ENCODE results near the gene PLAC9.
A peak's percentile ranks its signal among the peaks of the same experiment; 100 is the strongest.

PLAC9 gene

DNA sequence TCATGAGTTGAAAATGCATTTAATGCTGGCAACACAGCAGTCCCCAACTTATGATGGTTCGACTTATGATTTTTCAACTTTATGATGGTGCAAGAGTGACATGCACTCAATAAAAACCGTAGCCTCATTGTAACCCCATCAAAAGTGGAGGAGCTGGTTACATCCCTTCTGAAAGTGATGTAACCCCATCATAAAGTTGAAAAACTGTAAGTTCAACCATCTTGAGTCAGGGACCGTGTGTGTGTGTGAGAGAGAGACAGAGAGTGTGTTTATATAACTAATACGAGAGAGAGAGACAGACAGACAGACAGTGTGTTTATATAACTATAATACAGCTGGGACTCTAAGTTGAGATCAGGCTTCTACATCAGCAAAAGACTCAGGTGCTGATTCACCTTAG lies 51.8 kb downstream of the PLAC9 start:
- DNase-seq (ENCODE audit: low spot score), result no peak

DNA sequence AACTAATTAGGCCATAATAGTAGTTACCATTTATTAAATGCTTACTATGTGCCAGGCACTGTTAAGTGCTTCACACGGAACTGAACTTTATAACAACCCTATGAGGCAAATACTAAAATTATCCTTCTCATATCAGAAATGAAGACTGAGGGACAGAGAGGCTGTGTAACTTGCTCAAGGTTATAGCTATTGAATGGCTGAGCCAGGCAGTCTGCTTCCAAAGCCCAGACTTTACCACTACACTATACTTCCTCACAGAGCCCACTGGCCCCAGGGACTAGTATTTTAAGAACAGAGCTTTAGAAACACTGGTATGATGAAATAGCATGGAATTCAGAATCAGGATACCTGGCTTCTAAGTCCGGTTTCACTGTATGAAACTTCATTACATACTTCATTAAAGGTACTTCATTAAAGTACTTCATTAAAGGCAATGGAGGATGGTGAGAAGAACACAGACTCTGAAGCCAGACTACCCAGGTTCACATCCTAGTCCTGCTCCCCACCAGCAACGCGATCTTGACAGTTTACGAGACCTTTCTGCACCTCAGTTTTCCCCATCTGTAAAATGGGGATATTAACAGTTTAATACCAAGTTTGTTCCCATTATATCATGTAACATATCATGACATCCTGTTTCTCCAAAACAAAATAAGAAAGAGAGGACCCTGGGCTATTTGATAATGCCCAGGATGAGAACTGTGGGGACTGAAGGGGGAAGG lies 53.2 kb downstream of the PLAC9 start:
- DNase-seq (ENCODE audit: low spot score), result no peak

DNA sequence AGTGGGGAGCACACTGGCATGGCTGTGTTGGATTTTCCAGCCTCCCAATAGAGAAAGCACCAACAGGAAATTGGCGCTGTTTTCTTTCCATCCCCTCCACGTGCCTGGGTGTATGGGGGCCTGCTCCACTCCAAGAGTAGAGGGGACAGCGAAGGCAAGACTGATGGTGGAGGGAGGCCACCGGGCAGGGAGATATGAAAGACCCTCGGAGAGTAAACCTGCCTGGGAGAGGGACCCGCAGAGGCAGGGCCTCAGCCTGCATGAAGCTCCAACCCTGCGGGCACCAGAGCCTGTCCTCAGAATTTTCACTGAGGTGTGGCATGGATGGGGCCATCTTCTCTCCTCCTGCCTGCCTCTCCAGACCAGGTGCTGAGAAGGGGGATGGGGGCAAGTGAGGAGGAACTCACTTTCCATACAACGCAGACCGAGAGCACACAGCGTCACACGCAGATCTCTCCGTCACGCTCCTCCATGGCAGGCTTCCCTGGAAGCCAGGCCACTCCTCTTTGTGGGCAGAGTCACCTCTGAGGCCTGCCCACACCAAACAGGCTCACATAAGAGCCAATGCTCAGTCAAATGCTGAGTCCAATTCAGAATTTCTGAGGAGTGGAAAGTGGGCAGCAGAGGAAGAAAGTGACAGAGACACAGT lies 54.0 kb downstream of the PLAC9 start:
- peak; percentile 23 for DNase-seq (ENCODE audit: low spot score)

DNA sequence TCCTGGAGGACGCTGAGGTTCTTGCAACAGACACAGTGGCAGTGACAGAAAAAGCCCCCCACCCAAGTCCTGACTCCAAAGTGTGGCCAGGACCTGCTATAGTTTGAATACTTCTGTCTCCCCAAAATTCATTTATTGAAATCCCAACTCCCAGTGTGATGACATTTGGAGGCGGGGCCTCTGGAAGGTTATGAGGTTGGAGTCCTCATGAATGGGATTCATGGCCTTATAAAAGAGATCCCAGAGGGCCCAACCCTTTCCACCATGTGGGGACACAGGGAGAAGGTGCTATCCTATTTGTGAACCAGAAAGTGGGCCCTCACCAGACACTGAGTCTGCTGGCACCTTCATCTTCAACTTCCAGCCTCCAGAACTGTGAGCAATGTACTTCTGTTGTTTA lies 54.5 kb downstream of the PLAC9 start:
- no peak for DNase-seq (ENCODE audit: low spot score)

DNA sequence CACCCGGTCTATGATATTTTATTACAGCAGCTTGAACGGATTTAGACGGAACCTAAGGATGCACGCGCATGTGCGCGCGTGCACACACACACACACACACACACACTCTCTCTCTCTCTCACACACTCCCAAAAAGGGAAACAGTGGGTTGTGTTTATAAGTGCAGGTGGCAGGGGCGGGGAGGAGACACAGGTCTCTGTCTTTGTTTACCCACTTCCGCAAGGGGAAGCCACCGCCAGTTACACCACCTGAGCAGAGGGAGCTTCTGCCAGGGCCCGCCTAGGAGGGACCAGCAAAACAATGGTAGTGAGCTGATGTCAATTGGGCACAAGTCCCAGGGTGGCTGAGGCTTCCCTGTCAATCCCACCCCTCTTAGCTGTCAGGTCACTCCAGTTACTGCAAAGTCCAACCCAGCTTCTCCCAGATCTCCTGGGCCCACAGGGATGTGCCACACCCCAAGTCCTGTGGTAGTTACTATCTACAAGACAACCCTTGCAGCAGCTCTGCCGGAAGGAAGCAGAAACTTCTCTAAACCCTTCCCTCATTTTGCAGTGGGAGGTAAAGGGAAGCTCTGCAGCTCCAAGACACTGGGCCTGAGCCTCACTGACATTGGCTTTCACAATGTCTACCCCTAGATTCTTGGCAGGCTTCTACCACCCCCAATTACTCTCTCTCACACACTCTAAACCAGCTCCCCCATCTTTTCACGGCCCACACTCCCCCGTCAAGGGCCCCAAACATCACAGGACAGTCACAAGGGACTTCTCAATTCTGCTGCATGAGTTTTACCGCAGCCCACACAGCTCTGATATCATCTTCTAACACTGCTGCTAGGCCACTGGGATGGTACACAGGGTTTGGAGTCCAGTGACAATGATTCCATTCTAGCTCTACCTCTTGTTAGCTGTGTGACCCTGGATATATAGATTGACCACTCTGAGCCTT lies 55.2 kb downstream of the PLAC9 start:
- DNase-seq (ENCODE audit: low spot score), result no peak

DNA sequence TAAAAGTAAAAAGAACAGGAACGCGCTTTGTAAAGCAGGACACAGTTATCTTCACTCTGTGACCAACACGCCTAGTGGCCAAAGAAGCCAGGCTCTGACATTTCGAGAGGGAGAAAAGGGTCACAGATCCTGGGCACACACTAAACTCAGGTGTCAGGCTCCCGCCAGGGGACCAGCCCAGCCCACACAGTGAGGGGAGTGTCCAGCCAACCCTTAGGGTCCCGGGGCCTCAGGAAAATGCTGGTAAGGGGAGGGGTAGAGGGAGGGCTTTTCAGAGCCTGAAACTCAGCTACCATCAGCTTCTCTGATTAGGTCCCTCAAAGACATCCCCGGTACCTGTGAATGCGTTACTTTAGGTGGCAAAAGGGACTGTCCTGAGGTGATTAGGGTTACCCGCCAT lies 56.2 kb downstream of the PLAC9 start:
- no peak for DNase-seq (ENCODE audit: low spot score)

DNA sequence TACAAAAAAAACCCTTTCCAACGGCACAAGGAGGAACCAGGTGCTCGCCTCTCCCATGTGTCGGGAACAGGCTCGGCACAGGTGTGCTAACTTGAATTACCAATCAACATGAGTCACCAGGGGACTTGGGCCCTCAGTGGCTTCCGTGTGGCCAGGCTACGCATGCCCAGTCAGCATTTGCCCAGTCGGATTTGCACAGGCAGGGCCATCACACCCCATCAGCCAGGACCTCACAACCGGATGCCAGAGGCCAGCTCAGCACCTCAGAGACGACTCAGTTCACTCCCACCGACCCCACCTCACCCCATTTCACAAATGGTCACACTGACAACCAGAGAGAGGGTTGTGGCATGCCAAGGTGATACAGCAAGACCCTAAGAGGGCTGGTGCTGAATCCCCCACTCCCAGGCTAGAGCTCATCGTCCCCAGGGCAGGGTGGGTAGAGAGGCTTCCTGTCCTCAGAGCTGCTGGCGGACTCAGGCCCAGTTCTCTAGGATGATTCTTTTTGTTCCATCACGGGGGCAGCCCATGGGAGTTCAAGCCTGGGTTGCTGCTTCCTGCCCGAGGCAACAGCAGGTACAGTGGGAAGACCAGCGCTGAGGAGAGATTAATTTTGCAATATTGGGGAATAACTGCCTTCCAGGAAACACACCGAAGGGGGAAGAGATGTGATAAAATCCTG lies 59.2 kb downstream of the PLAC9 start:
- peak; percentile 92 for DNase-seq (ENCODE audit: low spot score)

DNA sequence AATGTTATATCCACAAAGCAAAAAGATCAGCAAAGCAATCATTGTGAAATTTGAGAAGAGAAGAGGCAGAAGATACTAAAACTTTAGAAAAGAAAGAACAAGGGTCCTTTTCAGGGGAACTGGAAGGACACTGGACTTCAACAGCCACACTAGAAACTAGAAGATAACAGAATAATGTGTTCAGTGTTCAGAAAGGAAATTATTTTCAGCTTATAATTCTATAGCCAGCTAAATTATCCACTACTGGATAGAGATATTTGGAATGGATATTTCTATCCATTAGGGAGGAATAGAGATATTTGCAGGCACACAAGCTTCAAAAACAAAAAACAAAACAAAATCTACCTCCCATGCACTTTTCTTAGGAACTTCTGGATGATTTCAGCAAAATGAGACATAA lies 60.0 kb downstream of the PLAC9 start:
- DNase-seq (ENCODE audit: low spot score), result no peak

DNA sequence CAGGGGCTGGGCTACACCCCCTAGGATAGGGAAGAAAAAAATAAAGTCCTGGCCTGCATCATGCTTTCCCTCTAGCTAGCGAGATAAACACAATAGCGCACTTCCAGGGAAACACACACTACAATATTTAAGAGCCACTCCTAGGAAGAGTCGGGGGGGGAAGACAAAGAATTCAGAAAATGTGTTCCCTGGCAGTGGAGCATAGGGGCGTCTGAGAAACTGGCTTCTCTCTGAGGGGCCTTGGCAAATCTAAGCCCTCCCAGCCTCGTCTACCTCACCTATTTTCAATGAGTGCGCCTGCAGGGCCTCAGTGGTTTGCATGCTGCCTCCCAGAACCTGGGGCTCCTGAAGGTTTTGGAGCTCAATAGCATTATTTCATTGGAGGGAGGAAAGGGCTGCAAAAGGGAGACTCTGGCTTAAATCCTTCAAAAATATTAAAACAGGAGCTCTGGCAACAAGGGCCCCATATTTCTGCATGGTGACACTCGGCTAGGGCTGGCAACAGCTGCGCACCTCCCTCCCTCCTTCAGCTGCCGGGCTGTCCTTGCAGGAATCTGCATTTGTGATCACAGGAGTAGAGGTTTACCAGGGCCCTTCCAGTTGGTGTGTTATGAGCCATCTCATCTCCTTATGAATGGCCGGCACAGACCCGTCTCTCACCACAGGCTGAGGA lies 62.0 kb downstream of the PLAC9 start:
- DNase-seq (ENCODE audit: low spot score), result no peak

Measured in kidney tubule cell (primary cell).